Gastrocnemius medialis (tissue), 4 donors: ENCODE measurements around the gene PIRT. TPM values are rescaled to one million over a fixed set of nuclear protein-coding genes. Genes with fewer than 3 reads are reported as not detected.

Source experiments
- ATAC-seq, 2 donors: fragments of 150-250 bp; one replicate each; pipeline ENCODE4 v1.9.1; 2016
- DNase-seq, 2 donors: peaks; one replicate each; pipeline ENCODE4 v3.0.0-alpha.2; 2019
- H3K27ac ChIP-seq, 4 donors: fragments of 200-600 bp; sonication (generic); 1 replicate in 1 of 4; 2 replicates in 3 of 4; pipeline ENCODE4 v1.5.1; 2016 to 2018; ENCODE audit warnings: mild to moderate bottlenecking in 2 of 4, moderate library complexity in 1 of 4
- H3K27me3 ChIP-seq, 3 donors: fragments of 200-600 bp; sonication (generic) in 2 of 3; 1 replicate in 1 of 3; 2 replicates in 2 of 3; pipeline versions ENCODE4 v1.5.1 to v1.6.0; 2016 to 2019; ENCODE audit warnings: mild to moderate bottlenecking in 1 of 3, moderate library complexity in 1 of 3
- H3K36me3 ChIP-seq, 2 donors: fragments of 200-600 bp; sonication (generic) in 1 of 2; one replicate each; pipeline ENCODE4 v1.5.1; 2017 to 2018
- H3K4me1 ChIP-seq, 2 donors: fragments of 200-600 bp; sonication (generic) in 1 of 2; one replicate each; pipeline ENCODE4 v1.5.1; 2016 to 2017; ENCODE audit warnings: mild to moderate bottlenecking in 2 of 2
- H3K4me3 ChIP-seq, 4 donors: fragments of 200-600 bp; sonication (generic) in 3 of 4; 1 replicate in 1 of 4; 2 replicates in 3 of 4; pipeline ENCODE4 v1.5.1; 2016 to 2019; ENCODE audit warnings: mild to moderate bottlenecking in 2 of 4
- H3K9me3 ChIP-seq, 3 donors: fragments of 200-600 bp; sonication (generic) in 2 of 3; 1 replicate in 1 of 3; 2 replicates in 2 of 3; pipeline ENCODE4 v1.5.1; 2016 to 2019
- POLR2A ChIP-seq, 2 donors: fragments of 450-650 bp; IDR thresholded peaks; one replicate each; pipeline ENCODE4 v1.6.1; 2017; ENCODE audit warnings: antibody characterized with exemption in 2 of 2, mild to moderate bottlenecking in 2 of 2, moderate library complexity in 2 of 2
- in situ Hi-C, 4 donors: fragments of 200-750 bp; cut with MboI; loops; one replicate each; pipeline versions ENCODE4 v1.15.0 to v1.8.0; 2017; ENCODE audit warnings: low sequenced_read_pairs in 4 of 4
- intact Hi-C: fragments of 100-400 bp; cut with DNase I; formaldehyde crosslinking; loops from one replicate; pipeline ENCODE4 v1.15.1; 2023; ENCODE audit warnings: low total_unique reads
- total RNA-seq, 4 donors: library from RNA; depleted of rRNA; stranded (reverse); fragments of >200 nt; gene quantifications; one replicate each; pipeline versions ENCODE4 v1.1.0 to v1.2.3, GENCODE V29; 2016
- TF ChIP-seq, protein P1 (sequence below), 5 experiments: fragments of 450-650 bp in 3 of 5; fragments of 200-600 bp in 2 of 5; sonication (generic) in 2 of 5; IDR thresholded peaks in 4 of 5; conservative IDR thresholded peaks in 1 of 5; 1 replicate in 4 of 5; 2 replicates in 1 of 5; pipeline ENCODE4 v1.5.1; 2016 to 2019; ENCODE audit warnings: antibody characterized with exemption in 5 of 5, mild to moderate bottlenecking in 3 of 5, moderate library complexity in 3 of 5

The PIRT gene
- total RNA-seq, 4 donors from 2014 or later: not detected

GRCh38 chr17:10803830-10804475 lies 33.9 kb downstream of the PIRT start, which contains the start of gene TMEM238L:
Gene TMEM238L (minus strand): TSS chr17:10804099. CDS start chr17:10803963, 136 bp downstream.
- Histone ChIP-seq H3K4me3 (no peak within 1 kb of the TSS), H3K27me3 (no peaks in the 10 kb centered on the region), H3K9me3 (no peaks in the 10 kb centered on the region), H3K36me3 (no peaks in the 10 kb centered on the region), H3K4me1 (no peaks in the 10 kb centered on the region), H3K27ac (no peak within 1 kb of the TSS)
- TF ChIP-seq POLR2A (IDR thresholded peaks at IDR 0.05): no peak
- TF ChIP-seq, protein P1, sequence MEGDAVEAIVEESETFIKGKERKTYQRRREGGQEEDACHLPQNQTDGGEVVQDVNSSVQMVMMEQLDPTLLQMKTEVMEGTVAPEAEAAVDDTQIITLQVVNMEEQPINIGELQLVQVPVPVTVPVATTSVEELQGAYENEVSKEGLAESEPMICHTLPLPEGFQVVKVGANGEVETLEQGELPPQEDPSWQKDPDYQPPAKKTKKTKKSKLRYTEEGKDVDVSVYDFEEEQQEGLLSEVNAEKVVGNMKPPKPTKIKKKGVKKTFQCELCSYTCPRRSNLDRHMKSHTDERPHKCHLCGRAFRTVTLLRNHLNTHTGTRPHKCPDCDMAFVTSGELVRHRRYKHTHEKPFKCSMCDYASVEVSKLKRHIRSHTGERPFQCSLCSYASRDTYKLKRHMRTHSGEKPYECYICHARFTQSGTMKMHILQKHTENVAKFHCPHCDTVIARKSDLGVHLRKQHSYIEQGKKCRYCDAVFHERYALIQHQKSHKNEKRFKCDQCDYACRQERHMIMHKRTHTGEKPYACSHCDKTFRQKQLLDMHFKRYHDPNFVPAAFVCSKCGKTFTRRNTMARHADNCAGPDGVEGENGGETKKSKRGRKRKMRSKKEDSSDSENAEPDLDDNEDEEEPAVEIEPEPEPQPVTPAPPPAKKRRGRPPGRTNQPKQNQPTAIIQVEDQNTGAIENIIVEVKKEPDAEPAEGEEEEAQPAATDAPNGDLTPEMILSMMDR (IDR thresholded peaks at IDR 0.05 in 4 of 5, conservative IDR thresholded peaks at IDR 0.05 in 1 of 5): no peak
- in situ Hi-C loops: no loop called here
- intact Hi-C loops: no loop called here
- ATAC-seq (no peak), DNase-seq (no peak)

- no peaks in the 10 kb centered on the region for H3K9me3 ChIP-seq
- intact Hi-C loops (no loop called here), in situ Hi-C loops (no loop called here)
- no peak overlapping the region for H3K27ac ChIP-seq
- no peak for TF ChIP-seq POLR2A (IDR thresholded peaks at IDR 0.05)
- no peak for DNase-seq
- no peaks in the 10 kb centered on the region for H3K27me3 ChIP-seq
- H3K4me3 ChIP-seq: no peak overlapping the region
- no peaks in the 10 kb centered on the region for H3K36me3 ChIP-seq
- no peak for ATAC-seq
- peaks cover 0 to under 1% of the 10 kb centered on the region in 2 donors for H3K4me1 ChIP-seq
These were observed 34.5 kb downstream of the PIRT start for GRCh38 chr17:10803350-10803749.

GRCh38 chr17:10802496-10803284 lies 35.2 kb downstream of the PIRT start:
- no peak for DNase-seq
- Histone ChIP-seq H3K4me1 (peaks cover 4 to 7% of the 10 kb centered on the region in 2 donors), H3K27me3 (no peaks in the 10 kb centered on the region), H3K4me3 (no peak overlapping the region), H3K27ac (no peak overlapping the region), H3K36me3 (no peaks in the 10 kb centered on the region), H3K9me3 (no peaks in the 10 kb centered on the region)
- ATAC-seq: no peak
- TF ChIP-seq, protein P1 (IDR thresholded peaks at IDR 0.05 in 4 of 5, conservative IDR thresholded peaks at IDR 0.05 in 1 of 5): no peak
- TF ChIP-seq POLR2A (IDR thresholded peaks at IDR 0.05): no peak
- intact Hi-C loops: no loop called here
- in situ Hi-C loops: no loop called here

GRCh38 chr17:10799407-10799806 lies 38.5 kb downstream of the PIRT start:
- Histone ChIP-seq H3K4me1 (peaks cover 4 to 7% of the 10 kb centered on the region in 2 donors), H3K9me3 (no peaks in the 10 kb centered on the region), H3K27me3 (no peaks in the 10 kb centered on the region), H3K4me3 (no peak overlapping the region), H3K36me3 (no peaks in the 10 kb centered on the region), H3K27ac (no peak overlapping the region)
- ATAC-seq (no peak), DNase-seq (no peak)
- TF ChIP-seq, protein P1 (IDR thresholded peaks at IDR 0.05 in 4 of 5, conservative IDR thresholded peaks at IDR 0.05 in 1 of 5): no peak
- no peak for TF ChIP-seq POLR2A (IDR thresholded peaks at IDR 0.05)
- intact Hi-C loops: loop anchor here (5.0 kb wide), 1 partner anchor 48 kb away; no protein-coding TSS in a partner anchor
- in situ Hi-C loops: no loop called here

DNA sequence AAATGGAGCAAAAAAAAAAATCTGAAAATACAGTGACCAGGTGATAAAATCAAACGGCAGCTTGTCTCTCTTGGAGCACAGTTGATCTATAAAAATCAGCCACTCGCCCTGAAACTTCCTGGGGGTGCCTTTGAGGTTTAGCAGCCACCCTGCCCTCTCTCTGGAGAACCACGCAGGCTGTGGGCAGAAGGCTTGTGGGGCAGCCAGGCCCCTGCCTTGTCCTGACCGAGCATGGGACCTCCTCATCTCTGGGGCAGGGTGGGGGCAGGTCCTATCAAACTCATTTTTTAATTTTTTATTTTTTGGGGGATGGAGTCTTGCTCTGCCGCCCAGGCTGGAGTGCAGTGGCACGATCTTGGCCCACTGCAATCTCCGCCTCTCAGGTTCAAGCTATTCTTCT lies 39.0 kb downstream of the PIRT start:
- no peaks in the 10 kb centered on the region for H3K36me3 ChIP-seq
- intact Hi-C loops: loop anchor here (5.0 kb wide), 1 partner anchor 48 kb away; no protein-coding TSS in a partner anchor
- H3K4me3 ChIP-seq: no peak overlapping the region
- peaks cover 4 to 7% of the 10 kb centered on the region in 2 donors for H3K4me1 ChIP-seq
- H3K27ac ChIP-seq: no peak overlapping the region
- H3K9me3 ChIP-seq: no peaks in the 10 kb centered on the region
- ATAC-seq: no peak
- H3K27me3 ChIP-seq: no peaks in the 10 kb centered on the region
- in situ Hi-C loops: no loop called here
- no peak for TF ChIP-seq POLR2A (IDR thresholded peaks at IDR 0.05)
- TF ChIP-seq, protein P1 (IDR thresholded peaks at IDR 0.05 in 4 of 5, conservative IDR thresholded peaks at IDR 0.05 in 1 of 5): no peak
- no peak for DNase-seq
